ENCODE measurements around the gene ZNF444.
"Not testable (repeated sequence)": the region's sequence is repeated elsewhere in the genome, so short reads cannot be mapped to it uniquely, and the experiment has no call there.

Gene ZNF444

DNA sequence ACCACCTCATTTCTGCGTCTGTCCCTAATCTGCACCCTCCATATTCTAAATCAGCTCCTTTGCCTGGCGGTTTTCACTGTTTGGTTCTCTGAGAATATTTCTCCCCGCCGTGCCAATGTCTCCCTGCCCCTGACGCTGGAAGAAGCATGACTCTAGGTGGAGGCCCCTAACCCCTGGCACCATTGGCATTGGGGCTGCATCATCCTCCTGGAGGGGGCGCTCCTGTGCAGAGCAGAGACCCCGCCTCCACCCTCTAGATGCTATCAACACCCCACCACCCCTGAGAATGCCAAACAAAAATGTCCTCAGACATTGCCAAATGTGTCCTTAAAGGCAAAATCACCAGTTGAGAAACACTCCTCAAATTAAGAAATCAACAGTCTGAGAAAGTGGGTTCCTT is 50.0 kb downstream of the ZNF444 start:
- no peak for DNase-seq

DNA sequence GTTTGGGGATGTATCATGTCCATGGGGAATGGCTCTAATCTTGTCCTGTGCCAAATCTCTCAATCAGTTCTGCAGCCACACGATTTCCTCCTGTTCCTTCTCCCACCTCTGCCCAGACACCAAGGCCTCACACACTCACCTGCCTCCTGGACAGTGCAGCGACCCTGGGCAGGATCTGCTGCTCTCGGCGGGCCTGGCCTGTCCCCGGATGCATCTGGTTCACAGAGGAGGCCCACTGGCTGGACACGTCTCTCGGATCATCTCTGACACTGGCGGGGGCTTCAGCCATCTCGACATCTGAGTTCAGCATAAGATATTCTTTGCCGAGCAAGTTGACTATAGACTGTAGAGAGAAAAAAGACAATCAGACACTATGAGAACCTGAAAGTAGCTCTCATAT is 50.6 kb downstream of the ZNF444 start:
- DNase-seq, result no peak

GRCh38 chr19:56193981-56194640 is 53.0 kb downstream of the ZNF444 start:
- no peak for DNase-seq

DNA sequence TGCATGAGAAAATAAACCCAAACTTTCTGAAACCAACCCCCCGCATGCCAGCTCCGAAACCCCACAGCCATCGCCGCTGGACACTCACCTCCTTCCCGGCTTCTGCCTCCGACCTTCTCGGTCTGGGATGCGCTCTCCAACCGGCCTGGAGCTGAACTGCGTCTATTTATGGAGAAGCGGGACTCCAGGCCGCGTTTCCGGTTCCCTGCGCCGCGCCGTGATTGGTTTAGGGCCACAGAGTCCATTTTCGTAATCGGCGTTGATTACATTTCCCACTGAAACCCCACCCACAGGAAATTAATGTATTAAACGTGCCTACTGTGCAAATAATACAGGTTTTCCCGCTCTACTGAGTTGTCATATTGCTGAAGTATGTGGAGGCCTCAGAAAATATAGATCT is 56.6 kb downstream of the ZNF444 start, which contains the start of gene ZSCAN5B:
ZSCAN5B (minus strand) TSS at position 138 of the 400 bp plus-strand sequence. CDS start 4,731 bp downstream, outside the sequence.
- not testable (repeated sequence) for DNase-seq

DNA sequence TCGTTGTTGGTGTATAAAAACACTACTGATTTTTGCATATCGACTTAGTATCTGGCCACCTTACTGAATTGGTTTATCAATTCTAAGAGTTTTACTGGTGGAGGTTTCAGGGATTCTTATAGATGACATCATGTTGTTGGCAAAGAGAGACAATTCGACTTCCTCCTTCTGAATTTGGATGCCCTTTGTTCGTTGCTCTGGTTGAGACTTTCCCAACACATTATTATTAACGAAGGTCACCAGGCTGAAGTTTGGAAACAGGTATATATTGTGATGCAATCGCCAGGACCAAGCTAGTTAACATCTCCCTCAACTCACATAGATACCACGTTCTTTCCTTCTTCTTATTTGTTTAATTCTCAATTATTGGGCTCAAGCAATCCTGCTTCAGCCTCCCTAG is 58.6 kb downstream of the ZNF444 start:
- DNase-seq, result no peak

GRCh38 chr19:56201973-56202372 is 60.9 kb downstream of the ZNF444 start, which contains the start of gene ZSCAN5C:
Gene ZSCAN5C, plus strand, starts transcription at chr19:56202273. Its CDS starts 3,641 bp downstream, at chr19:56205914.
- no peak for DNase-seq

DNA sequence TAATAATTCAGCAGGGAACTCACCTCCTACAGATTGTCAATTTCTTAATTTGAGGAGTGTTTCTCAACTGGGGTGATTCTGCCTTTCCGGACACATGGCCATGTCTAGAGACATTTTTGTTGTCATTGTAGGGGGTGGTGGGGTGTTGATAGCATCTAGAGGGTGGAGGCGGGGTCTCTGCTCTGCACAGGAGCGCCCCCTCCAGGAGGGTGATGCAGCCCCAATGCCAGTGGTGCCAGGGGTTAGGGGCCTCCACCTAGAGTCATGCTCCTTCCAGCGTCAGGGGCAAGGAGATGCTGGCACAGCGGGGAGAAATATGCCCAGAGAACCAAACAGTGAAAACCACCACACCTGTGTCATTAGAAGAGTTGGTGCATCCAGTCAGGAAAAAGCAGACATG is 66.5 kb downstream of the ZNF444 start:
- not testable (repeated sequence) for DNase-seq

DNA sequence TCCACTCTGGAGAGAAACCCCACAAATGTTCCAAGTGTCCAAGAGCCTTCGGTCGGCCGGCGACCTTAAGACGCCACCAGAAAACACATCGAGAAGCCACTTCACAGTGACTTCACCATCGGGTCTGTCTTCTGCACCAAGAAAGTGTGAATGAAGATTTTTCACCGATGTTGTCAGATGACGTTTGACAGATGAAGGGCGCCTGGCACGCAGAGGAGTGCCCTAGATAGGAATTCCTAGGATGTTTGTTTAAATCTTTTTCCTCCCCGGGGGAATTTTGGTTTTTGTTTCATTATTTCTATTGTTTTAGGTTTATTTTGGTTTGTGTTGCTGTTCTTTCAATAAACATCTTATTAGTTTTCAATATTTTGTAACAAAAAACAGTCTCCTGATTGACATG is 68.0 kb downstream of the ZNF444 start:
- no peak for DNase-seq

- not testable (repeated sequence) for DNase-seq
Observed at GRCh38 chr19:56210036-56210435, 68.9 kb downstream of the ZNF444 start.

Measured in activated T-cell treated with anti-CD3 and anti-CD28 coated beads for 4 hours (primary cell).